Measurements from ENCODE around the gene RPL31. TPM values are rescaled to one million over a fixed set of nuclear protein-coding genes. Genes with fewer than 3 reads are reported as not detected.
A peak's percentile ranks its signal among the peaks of the same experiment; 100 is the strongest.

RPL31 gene
- total RNA-seq, 1 experiment from 2014 or later, result 682 TPM

GRCh38 chr2:101036562-101036961 lies 34.5 kb downstream of the RPL31 start:
- CTCF ChIA-PET, result interaction anchor here (0.6 to 1.5 kb wide), 4 partner anchors 24 to 454 kb away, joined by 4 to 11 read pairs (median 8); no protein-coding TSS in a partner anchor
- POLR2A ChIA-PET, result no interaction called here
- Histone ChIP-seq H3K4me3 (ENCODE audit: low read depth in 2 of 2, low read length in 2 of 2) (no peak overlapping the region), H3K27ac (ENCODE audit: low read length) (peak overlapping the region; percentile 66), H3K27me3 (ENCODE audit: control insufficient read depth, insufficient read depth, low read length) (no peaks in the 10 kb centered on the region), H3K9me3 (ENCODE audit: control insufficient read depth, insufficient read depth, low read depth, low read length) (no peaks in the 10 kb centered on the region), H3K4me1 (ENCODE audit: control insufficient read depth, insufficient read depth, low read length) (peaks cover 4% of the 10 kb centered on the region; the same call in 1 of the 2 replicates), H3K36me3 (ENCODE audit: control insufficient read depth, insufficient read depth, low read length) (peaks cover 59% of the 10 kb centered on the region)
- intact Hi-C loops (cut with micrococcal nuclease; ENCODE audit: unreplicated experiment) (no loop called here), in situ Hi-C loops (cut with HindIII; ENCODE audit: low pct_unique_long_range_greater_than_20kb, low sequenced_read_pairs) (no loop called here)
- no peak for TF ChIP-seq SIN3A (IDR thresholded peaks at IDR 0.05; ENCODE audit: borderline replicate concordance, insufficient read depth, low read depth, low read length)
- no peak; the same call in 1 of the 2 replicates for TF ChIP-seq CTCF (IDR thresholded peaks at IDR 0.05)
- no peak; the same call in 1 of the 2 replicates for TF ChIP-seq POLR2AphosphoS5 (IDR thresholded peaks at IDR 0.05; ENCODE audit: low read depth, low read length)
- ATAC-seq, result no peak
- no TSS peak for BruUV-seq (replicated peaks)
- no peak for DNase-seq (ENCODE audit: low read depth, low spot score)

GRCh38 chr2:101037161-101037755 lies 35.2 kb downstream of the RPL31 start:
- Histone ChIP-seq H3K27me3 (ENCODE audit: control insufficient read depth, insufficient read depth, low read length) (no peaks in the 10 kb centered on the region), H3K4me3 (ENCODE audit: low read depth in 2 of 2, low read length in 2 of 2) (no peak overlapping the region), H3K36me3 (ENCODE audit: control insufficient read depth, insufficient read depth, low read length) (peaks cover 58% of the 10 kb centered on the region), H3K27ac (ENCODE audit: low read length) (peak overlapping the region; percentile 66), H3K4me1 (ENCODE audit: control insufficient read depth, insufficient read depth, low read length) (peaks cover 4% of the 10 kb centered on the region; the same call in 1 of the 2 replicates), H3K9me3 (ENCODE audit: control insufficient read depth, insufficient read depth, low read depth, low read length) (no peaks in the 10 kb centered on the region)
- CTCF ChIA-PET, result interaction anchor here (0.6 to 1.5 kb wide), 3 partner anchors 68 to 168 kb away, joined by 4 to 7 read pairs (median 4); no protein-coding TSS in a partner anchor
- POLR2A ChIA-PET, result no interaction called here
- no TSS peak for BruUV-seq (replicated peaks)
- in situ Hi-C loops (cut with HindIII; ENCODE audit: low pct_unique_long_range_greater_than_20kb, low sequenced_read_pairs) (no loop called here), intact Hi-C loops (cut with micrococcal nuclease; ENCODE audit: unreplicated experiment) (no loop called here)
- no peak for TF ChIP-seq CTCF (IDR thresholded peaks at IDR 0.05)
- no peak for TF ChIP-seq REST (IDR thresholded peaks at IDR 0.05; ENCODE audit: insufficient read depth in 1 of 2, low read depth in 2 of 2, low read length in 1 of 2)
- TF ChIP-seq POLR2AphosphoS5 (IDR thresholded peaks at IDR 0.05; ENCODE audit: low read depth, low read length), result no peak
- TF ChIP-seq TCF7L2 (IDR thresholded peaks at IDR 0.05; ENCODE audit: low read depth, low read length), result no peak
- TF ChIP-seq SIN3A (IDR thresholded peaks at IDR 0.05; ENCODE audit: borderline replicate concordance, insufficient read depth, low read depth, low read length), result no peak
- DNase-seq (ENCODE audit: low read depth, low spot score), result no peak
- no peak for ATAC-seq

Data from Panc1 (cell line).